Hepatocyte (in vitro differentiated cells): ENCODE measurements around the gene TTR. TPM values are rescaled to one million over a fixed set of nuclear protein-coding genes. Genes with fewer than 3 reads are reported as not detected.

Experiments used
- DNase-seq: peaks from one replicate; pipeline ENCODE4 v3.0.0-alpha.2; 2016; ENCODE audit warnings: low spot score
- H2AFZ ChIP-seq: fragments of 200-600 bp; sonication (generic); 2 replicates; pipeline ENCODE4 v1.6.0; 2016; ENCODE audit warnings: antibody characterized with exemption, mild to moderate bottlenecking
- H3K27ac ChIP-seq: fragments of 200-600 bp; sonication (generic); 2 replicates; pipeline ENCODE4 v1.5.1; 2016; ENCODE audit warnings: mild to moderate bottlenecking
- H3K27me3 ChIP-seq: fragments of 200-600 bp; sonication (generic); 2 replicates; pipeline ENCODE4 v1.6.1; 2016
- H3K36me3 ChIP-seq: fragments of 200-600 bp; sonication (generic); replicated peaks from 2 replicates; pipeline ENCODE4 v1.5.1; 2016; ENCODE audit warnings: low read depth; ENCODE audit not compliant: insufficient read depth
- H3K4me1 ChIP-seq: fragments of 200-600 bp; sonication (generic); 2 replicates; pipeline ENCODE4 v1.5.1; 2016; ENCODE audit warnings: mild to moderate bottlenecking, moderate library complexity; ENCODE audit not compliant: insufficient read depth
- H3K4me2 ChIP-seq: fragments of 200-600 bp; sonication (generic); 2 replicates; pipeline ENCODE4 v1.6.0; 2016
- H3K4me3 ChIP-seq: fragments of 200-600 bp; sonication (generic); 2 replicates; pipeline ENCODE4 v1.5.1; 2016; ENCODE audit warnings: mild to moderate bottlenecking
- H3K79me2 ChIP-seq: fragments of 200-600 bp; sonication (generic); 2 replicates; pipeline ENCODE4 v1.6.0; 2017; ENCODE audit warnings: mild to moderate bottlenecking
- H3K9me2 ChIP-seq: fragments of 200-600 bp; sonication (generic); replicated peaks from 2 replicates; pipeline ENCODE4 v1.6.0; 2017; ENCODE audit warnings: mild to moderate bottlenecking; ENCODE audit not compliant: insufficient read depth
- H3K9me3 ChIP-seq: fragments of 200-600 bp; sonication (generic); 2 replicates; pipeline ENCODE4 v1.5.1; 2016; ENCODE audit warnings: low read depth, mild to moderate bottlenecking
- H4K20me1 ChIP-seq: fragments of 200-600 bp; sonication (generic); 2 replicates; pipeline ENCODE4 v1.6.0; 2016; ENCODE audit warnings: mild to moderate bottlenecking; ENCODE audit not compliant: insufficient read depth, poor library complexity, severe bottlenecking
- CTCF ChIP-seq: fragments of 200-600 bp; sonication (generic); IDR thresholded peaks from 2 replicates; pipeline ENCODE4 v1.5.1; 2016; ENCODE audit warnings: antibody characterized with exemption, mild to moderate bottlenecking; ENCODE audit not compliant: poor library complexity
- EZH2 ChIP-seq: fragments of 200-600 bp; sonication (generic); IDR thresholded peaks from 2 replicates; pipeline ENCODE4 v1.6.1; 2016; ENCODE audit warnings: antibody characterized with exemption, mild to moderate bottlenecking, borderline replicate concordance
- EZH2phosphoT487 ChIP-seq: fragments of 200-600 bp; sonication (generic); IDR thresholded peaks from one replicate; pipeline ENCODE4 v1.6.1; 2018; ENCODE audit warnings: antibody characterized with exemption, mild to moderate bottlenecking, low read depth, moderate library complexity; ENCODE audit not compliant: unreplicated experiment, severe bottlenecking
- WGBS: methylation state at CpG from one replicate; pipeline ENCODE4 v1.1.6; 2016; ENCODE audit warnings: low lambda C conversion rate; ENCODE audit errors: missing lambda C conversion rate; 5-methylcytosine and 5-hydroxymethylcytosine counted together
- polyA plus RNA-seq: library from polyadenylated mRNA; unstranded; fragments of >200 nt; fragmentation: Nextera tagmentation; extraction: Ambion mirVana; gene quantifications from 2 replicates; pipeline ENCODE4 v1.2.1, GENCODE V29; 2016
- total RNA-seq: library from RNA; depleted of rRNA; stranded (reverse); fragments of >200 nt; gene quantifications from 2 replicates; pipeline ENCODE4 v1.2.3, GENCODE V29; 2014

The TTR gene
- 2,638 and 3,184 TPM in 2 replicates for total RNA-seq
- polyA plus RNA-seq: 3,342 and 4,943 TPM in 2 replicates

- peak within 1 kb of the TSS; percentile 65 for H3K4me2 ChIP-seq
- no peak within 1 kb of the TSS for H2AFZ ChIP-seq
- no peaks in the 10 kb centered on the region for H3K79me2 ChIP-seq
- H3K9me3 ChIP-seq: no peaks in the 10 kb centered on the region
- no peak for TF ChIP-seq CTCF
- no peak for TF ChIP-seq EZH2phosphoT487
- TF ChIP-seq EZH2: no peak
- peaks cover 31% of the 10 kb centered on the region for H3K4me1 ChIP-seq
- 54% methylated on average over 5 of the region's 5 CpGs for WGBS
- no peaks in the 10 kb centered on the region for H3K27me3 ChIP-seq
- H3K4me3 ChIP-seq: no peak within 1 kb of the TSS
- peak within 1 kb of the TSS; percentile 17 for H3K27ac ChIP-seq
- peak; percentile 67 for DNase-seq
- H3K9me2 ChIP-seq: no peaks in the 10 kb centered on the region
- H4K20me1 ChIP-seq: no peaks in the 10 kb centered on the region
- H3K36me3 ChIP-seq: peaks cover 3% of the 10 kb centered on the region
These were observed at the start of gene TTR for GRCh38 chr18:31591628-31592027. TTR (plus strand) TSS chr18:31591877; CDS start chr18:31591903, 26 bp downstream.

- WGBS: 83% methylated on average over 2 of the region's 2 CpGs
These were observed 45.2 kb upstream of the TTR start for GRCh38 chr18:31546476-31546875.

GRCh38 chr18:31548853-31549252, 42.8 kb upstream of the TTR start:
- Histone ChIP-seq H3K4me1 (no peaks in the 10 kb centered on the region), H3K9me3 (no peaks in the 10 kb centered on the region), H3K9me2 (no peaks in the 10 kb centered on the region), H2AFZ (no peak overlapping the region), H3K4me2 (no peak overlapping the region), H3K36me3 (no peaks in the 10 kb centered on the region), H3K27me3 (no peaks in the 10 kb centered on the region), H3K79me2 (no peaks in the 10 kb centered on the region), H3K27ac (no peak overlapping the region), H4K20me1 (no peaks in the 10 kb centered on the region), H3K4me3 (no peak overlapping the region)
- WGBS: 95% methylated on average over 2 of the region's 2 CpGs
- DNase-seq: no peak
- TF ChIP-seq CTCF: no peak
- no peak for TF ChIP-seq EZH2phosphoT487
- TF ChIP-seq EZH2: no peak

More at GRCh38 chr18:31546476-31546875, 45.2 kb upstream of the TTR start:
- Histone ChIP-seq H3K27me3 (no peaks in the 10 kb centered on the region), H3K4me1 (no peaks in the 10 kb centered on the region), H3K79me2 (no peaks in the 10 kb centered on the region), H3K4me2 (no peak overlapping the region), H2AFZ (no peak overlapping the region), H4K20me1 (no peaks in the 10 kb centered on the region), H3K9me2 (no peaks in the 10 kb centered on the region), H3K9me3 (no peaks in the 10 kb centered on the region), H3K4me3 (no peak overlapping the region), H3K27ac (no peak overlapping the region), H3K36me3 (no peaks in the 10 kb centered on the region)
- no peak for DNase-seq
- no peak for TF ChIP-seq EZH2
- no peak for TF ChIP-seq EZH2phosphoT487
- TF ChIP-seq CTCF: no peak

GRCh38 chr18:31549416-31549815, 42.3 kb upstream of the TTR start:
- Histone ChIP-seq H3K4me1 (no peaks in the 10 kb centered on the region), H3K4me2 (no peak overlapping the region), H3K9me2 (no peaks in the 10 kb centered on the region), H3K9me3 (no peaks in the 10 kb centered on the region), H3K27ac (no peak overlapping the region), H4K20me1 (no peaks in the 10 kb centered on the region), H3K36me3 (no peaks in the 10 kb centered on the region), H3K79me2 (no peaks in the 10 kb centered on the region), H3K4me3 (no peak overlapping the region), H3K27me3 (no peaks in the 10 kb centered on the region), H2AFZ (no peak overlapping the region)
- WGBS: 94% methylated on average over 4 of the region's 4 CpGs
- DNase-seq: no peak
- TF ChIP-seq CTCF (no peak), EZH2phosphoT487 (no peak)
